KMS-11 (cell line): Measurements from ENCODE around the gene PRKCZ.

Experiments used
- H2AFZ ChIP-seq: fragments of 200-600 bp; sonication (generic); 2 replicates; pipeline ENCODE4 v1.6.1; 2016; ENCODE audit warnings: antibody characterized with exemption, mixed run types, low read depth
- H3K27ac ChIP-seq: fragments of 200-600 bp; sonication (generic); 2 replicates; pipeline ENCODE4 v1.6.1; 2016; ENCODE audit warnings: mild to moderate bottlenecking, mixed run types
- H3K27me3 ChIP-seq: fragments of 200-600 bp; sonication (generic); 2 replicates; pipeline ENCODE4 v1.6.1; 2017; ENCODE audit warnings: mild to moderate bottlenecking, low read depth, mixed run types, moderate library complexity; ENCODE audit not compliant: insufficient read depth
- H3K36me3 ChIP-seq: fragments of 200-600 bp; sonication (generic); 2 replicates; pipeline ENCODE4 v1.6.1; 2017; ENCODE audit warnings: mild to moderate bottlenecking, mixed run types; ENCODE audit not compliant: insufficient read depth
- H3K4me1 ChIP-seq: fragments of 200-600 bp; sonication (generic); 2 replicates; pipeline ENCODE4 v1.6.1; 2016; ENCODE audit warnings: mild to moderate bottlenecking, low read depth, mixed run types; ENCODE audit not compliant: poor library complexity, severe bottlenecking
- H3K4me2 ChIP-seq: fragments of 200-600 bp; sonication (generic); 2 replicates; pipeline ENCODE4 v1.7.0; 2016; ENCODE audit warnings: mild to moderate bottlenecking, mixed run types
- H3K4me3 ChIP-seq: fragments of 200-600 bp; sonication (generic); IDR thresholded peaks from 2 replicates; pipeline ENCODE4 v1.6.1; 2017; ENCODE audit warnings: low read depth, low read length, mixed read lengths; ENCODE audit not compliant: insufficient read depth
- H3K79me2 ChIP-seq: fragments of 200-600 bp; sonication (generic); 2 replicates; pipeline ENCODE4 v1.6.1; 2016; ENCODE audit warnings: low read depth, mixed run types; ENCODE audit not compliant: insufficient read depth
- H3K9ac ChIP-seq: fragments of 200-600 bp; sonication (generic); 2 replicates; pipeline ENCODE4 v1.6.1; 2016; ENCODE audit warnings: mild to moderate bottlenecking, mixed run types
- H4K20me1 ChIP-seq: fragments of 200-600 bp; sonication (generic); 2 replicates; pipeline ENCODE4 v1.6.1; 2016; ENCODE audit warnings: mild to moderate bottlenecking, mixed run types; ENCODE audit not compliant: insufficient read depth
- CTCF ChIP-seq: fragments of 200-600 bp; sonication (generic); conservative IDR thresholded peaks from 2 replicates; pipeline ENCODE4 v1.6.1; 2017; ENCODE audit warnings: low read depth, mild to moderate bottlenecking, antibody characterized with exemption, low read length, moderate library complexity, mixed read lengths

Gene PRKCZ

GRCh38 chr1:2070800-2071530 lies 20.8 kb downstream of the PRKCZ start:
- Histone ChIP-seq H3K4me2 (no peak overlapping the region), H2AFZ (no peak overlapping the region), H3K4me3 (no peak overlapping the region), H3K27ac (no peak overlapping the region), H3K27me3 (peaks cover 43% of the 10 kb centered on the region), H3K36me3 (no peaks in the 10 kb centered on the region), H3K4me1 (no peaks in the 10 kb centered on the region), H4K20me1 (no peaks in the 10 kb centered on the region), H3K9ac (no peak overlapping the region), H3K79me2 (no peaks in the 10 kb centered on the region)
- no peak for TF ChIP-seq CTCF

GRCh38 chr1:2072109-2072806 lies 22.0 kb downstream of the PRKCZ start:
- Histone ChIP-seq H3K4me1 (no peaks in the 10 kb centered on the region), H3K4me3 (no peak overlapping the region), H3K79me2 (no peaks in the 10 kb centered on the region), H3K9ac (no peak overlapping the region), H3K36me3 (no peaks in the 10 kb centered on the region), H3K27me3 (peaks cover 40% of the 10 kb centered on the region), H3K4me2 (no peak overlapping the region), H3K27ac (no peak overlapping the region), H2AFZ (no peak overlapping the region), H4K20me1 (no peaks in the 10 kb centered on the region)
- TF ChIP-seq CTCF: no peak

DNA sequence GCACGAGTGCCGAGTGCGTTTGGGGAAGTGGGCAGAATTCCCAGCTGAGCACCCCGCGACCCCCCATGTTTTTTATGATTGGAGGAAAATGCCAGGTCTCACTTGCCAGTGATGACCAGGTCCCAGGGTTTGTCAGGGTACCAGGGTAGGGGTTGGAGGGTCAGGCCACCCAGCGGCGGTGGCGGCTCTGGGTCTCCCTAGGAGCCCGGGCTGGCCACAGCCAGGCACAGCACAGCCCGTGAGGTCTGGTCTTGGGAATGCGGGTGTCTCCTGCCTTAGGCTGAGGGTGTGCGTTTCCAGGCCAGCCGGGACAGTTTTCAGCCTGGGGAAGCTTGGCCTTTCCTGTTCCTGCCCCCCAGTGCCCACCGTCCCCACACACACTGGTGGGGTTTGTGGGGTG lies 22.7 kb downstream of the PRKCZ start:
- H3K27me3 ChIP-seq: peaks cover 47% of the 10 kb centered on the region
- no peaks in the 10 kb centered on the region for H3K36me3 ChIP-seq
- no peaks in the 10 kb centered on the region for H3K4me1 ChIP-seq
- no peak overlapping the region for H2AFZ ChIP-seq
- no peak overlapping the region for H3K9ac ChIP-seq
- no peaks in the 10 kb centered on the region for H3K79me2 ChIP-seq
- H4K20me1 ChIP-seq: no peaks in the 10 kb centered on the region
- no peak overlapping the region for H3K4me3 ChIP-seq
- no peak for TF ChIP-seq CTCF
- no peak overlapping the region for H3K4me2 ChIP-seq
- no peak overlapping the region for H3K27ac ChIP-seq

- Histone ChIP-seq H3K4me1 (no peaks in the 10 kb centered on the region), H3K4me3 (no peak overlapping the region), H2AFZ (no peak overlapping the region), H3K9ac (no peak overlapping the region), H3K4me2 (no peak overlapping the region), H3K27ac (no peak overlapping the region), H3K27me3 (peaks cover 49% of the 10 kb centered on the region), H4K20me1 (no peaks in the 10 kb centered on the region), H3K36me3 (no peaks in the 10 kb centered on the region), H3K79me2 (no peaks in the 10 kb centered on the region)
- no peak for TF ChIP-seq CTCF
Observed at GRCh38 chr1:2073382-2074230, 23.4 kb downstream of the PRKCZ start.
